OCI-LY3 (cell line): ENCODE data around the gene CCDC174.

Experiments
- EZH2phosphoT487 ChIP-seq: fragments of 200-600 bp; shearing (Covaris generic); IDR thresholded peaks from 2 replicates; pipeline ENCODE4 v1.6.1; 2018; ENCODE audit warnings: antibody characterized with exemption, mixed run types, low read depth
- TF ChIP-seq, protein P1 (sequence below): fragments of 200-600, 300-600 bp; sonication (generic); IDR thresholded peaks from 2 replicates; pipeline ENCODE4 v1.5.1; 2014; ENCODE audit warnings: antibody characterized with exemption, low read length, low read depth

DNA sequence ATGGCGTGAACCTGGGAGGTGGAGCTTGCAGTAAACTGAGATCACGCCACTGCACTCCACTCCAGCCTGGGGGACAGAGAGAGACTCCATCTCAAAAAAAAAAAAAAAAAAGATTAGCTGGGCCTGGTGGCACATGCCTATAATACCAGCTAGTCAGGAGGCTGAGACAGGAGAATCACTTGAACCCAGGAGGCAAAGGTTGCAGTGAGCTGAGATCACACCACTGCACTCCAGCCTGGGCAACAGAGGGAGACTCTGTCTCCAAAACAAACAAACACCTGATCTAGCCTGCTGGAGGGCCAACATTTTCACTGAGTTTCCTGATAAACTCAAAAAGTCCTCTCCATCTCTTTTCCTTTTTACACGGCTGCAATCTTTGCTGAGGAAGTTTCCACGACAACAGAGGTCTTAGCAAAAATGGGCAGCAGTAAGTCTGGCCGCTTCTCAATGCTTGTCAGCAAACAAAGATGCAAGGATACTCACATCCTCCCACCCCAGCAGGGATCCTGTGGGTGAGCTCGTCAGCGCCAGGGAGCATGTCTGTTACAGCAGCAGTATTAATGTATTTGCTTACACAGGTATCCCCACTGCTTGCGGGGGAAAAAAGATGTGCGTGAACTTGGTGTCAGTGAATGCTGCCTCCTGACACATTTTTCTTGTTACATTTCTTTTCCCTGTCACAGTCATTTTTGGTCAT is 21.0 kb upstream of the CCDC174 start:
- TF ChIP-seq, protein P1, sequence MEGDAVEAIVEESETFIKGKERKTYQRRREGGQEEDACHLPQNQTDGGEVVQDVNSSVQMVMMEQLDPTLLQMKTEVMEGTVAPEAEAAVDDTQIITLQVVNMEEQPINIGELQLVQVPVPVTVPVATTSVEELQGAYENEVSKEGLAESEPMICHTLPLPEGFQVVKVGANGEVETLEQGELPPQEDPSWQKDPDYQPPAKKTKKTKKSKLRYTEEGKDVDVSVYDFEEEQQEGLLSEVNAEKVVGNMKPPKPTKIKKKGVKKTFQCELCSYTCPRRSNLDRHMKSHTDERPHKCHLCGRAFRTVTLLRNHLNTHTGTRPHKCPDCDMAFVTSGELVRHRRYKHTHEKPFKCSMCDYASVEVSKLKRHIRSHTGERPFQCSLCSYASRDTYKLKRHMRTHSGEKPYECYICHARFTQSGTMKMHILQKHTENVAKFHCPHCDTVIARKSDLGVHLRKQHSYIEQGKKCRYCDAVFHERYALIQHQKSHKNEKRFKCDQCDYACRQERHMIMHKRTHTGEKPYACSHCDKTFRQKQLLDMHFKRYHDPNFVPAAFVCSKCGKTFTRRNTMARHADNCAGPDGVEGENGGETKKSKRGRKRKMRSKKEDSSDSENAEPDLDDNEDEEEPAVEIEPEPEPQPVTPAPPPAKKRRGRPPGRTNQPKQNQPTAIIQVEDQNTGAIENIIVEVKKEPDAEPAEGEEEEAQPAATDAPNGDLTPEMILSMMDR = no peak
- TF ChIP-seq EZH2phosphoT487 = no peak
